Measurements from ENCODE around the gene EFHD2. TPM values are rescaled to one million over a fixed set of nuclear protein-coding genes. Genes with fewer than 3 reads are reported as not detected.

The EFHD2 gene
- total RNA-seq, 4 donors from 2014 or later: 88.0 to 188 (median 174) TPM

DNA sequence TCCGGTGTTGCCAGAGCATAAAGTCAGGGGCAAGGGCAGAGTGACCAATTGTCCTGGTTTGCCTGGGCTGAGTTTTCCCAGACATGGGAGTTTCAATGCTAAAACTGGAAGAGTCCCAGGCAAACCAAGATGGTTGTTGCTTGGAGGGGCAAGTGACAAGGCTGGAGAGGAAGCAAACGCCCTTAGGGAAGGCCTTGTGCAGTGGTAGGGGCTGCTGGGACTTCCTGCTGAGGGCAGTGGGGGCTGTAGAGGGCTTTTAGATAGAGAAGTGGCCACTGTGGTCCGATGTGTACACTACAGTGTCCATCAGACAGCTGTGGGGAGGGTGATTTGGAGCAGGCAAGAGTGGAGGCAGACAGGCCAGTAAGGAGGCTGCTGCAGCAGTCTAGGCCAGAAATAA, 39.9 kb downstream of the EFHD2 start:
- TF ChIP-seq POLR2A (IDR thresholded peaks at IDR 0.05) (no peak), EP300 (IDR thresholded peaks at IDR 0.05; ENCODE audit: low read depth) (no peak), POLR2AphosphoS5 (IDR thresholded peaks at IDR 0.05) (no peak)
- TF ChIP-seq, protein P1, sequence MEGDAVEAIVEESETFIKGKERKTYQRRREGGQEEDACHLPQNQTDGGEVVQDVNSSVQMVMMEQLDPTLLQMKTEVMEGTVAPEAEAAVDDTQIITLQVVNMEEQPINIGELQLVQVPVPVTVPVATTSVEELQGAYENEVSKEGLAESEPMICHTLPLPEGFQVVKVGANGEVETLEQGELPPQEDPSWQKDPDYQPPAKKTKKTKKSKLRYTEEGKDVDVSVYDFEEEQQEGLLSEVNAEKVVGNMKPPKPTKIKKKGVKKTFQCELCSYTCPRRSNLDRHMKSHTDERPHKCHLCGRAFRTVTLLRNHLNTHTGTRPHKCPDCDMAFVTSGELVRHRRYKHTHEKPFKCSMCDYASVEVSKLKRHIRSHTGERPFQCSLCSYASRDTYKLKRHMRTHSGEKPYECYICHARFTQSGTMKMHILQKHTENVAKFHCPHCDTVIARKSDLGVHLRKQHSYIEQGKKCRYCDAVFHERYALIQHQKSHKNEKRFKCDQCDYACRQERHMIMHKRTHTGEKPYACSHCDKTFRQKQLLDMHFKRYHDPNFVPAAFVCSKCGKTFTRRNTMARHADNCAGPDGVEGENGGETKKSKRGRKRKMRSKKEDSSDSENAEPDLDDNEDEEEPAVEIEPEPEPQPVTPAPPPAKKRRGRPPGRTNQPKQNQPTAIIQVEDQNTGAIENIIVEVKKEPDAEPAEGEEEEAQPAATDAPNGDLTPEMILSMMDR (IDR thresholded peaks at IDR 0.05): no peak
- 60 to 75% methylated on average over 1 to 3 of the region's 3 CpGs for WGBS, 2 donors (ENCODE audit: low coverage in 1 of 2)
- no peaks in the 10 kb centered on the region for H3K4me1 ChIP-seq
- no peaks in the 10 kb centered on the region for H3K36me3 ChIP-seq
- no peak overlapping the region for H3K4me3 ChIP-seq
- in situ Hi-C loops (cut with MboI; ENCODE audit: low pct_ligation_motif_present in 1 of 4, low pct_unique_long_range_greater_than_20kb in 1 of 4, low sequenced_read_pairs in 3 of 4) (loop anchor here in 3 of 4 donors (25.0 kb wide), 1 partner anchor 312 kb away; no protein-coding TSS in a partner anchor), intact Hi-C loops (cut with DNase I; ENCODE audit: low total_unique reads) (no loop called here)
- H3K27me3 ChIP-seq: peaks cover 4% of the 10 kb centered on the region
- H3K9me3 ChIP-seq: no peaks in the 10 kb centered on the region
- H3K27ac ChIP-seq: no peak overlapping the region
- DNase-seq: no peak

DNA sequence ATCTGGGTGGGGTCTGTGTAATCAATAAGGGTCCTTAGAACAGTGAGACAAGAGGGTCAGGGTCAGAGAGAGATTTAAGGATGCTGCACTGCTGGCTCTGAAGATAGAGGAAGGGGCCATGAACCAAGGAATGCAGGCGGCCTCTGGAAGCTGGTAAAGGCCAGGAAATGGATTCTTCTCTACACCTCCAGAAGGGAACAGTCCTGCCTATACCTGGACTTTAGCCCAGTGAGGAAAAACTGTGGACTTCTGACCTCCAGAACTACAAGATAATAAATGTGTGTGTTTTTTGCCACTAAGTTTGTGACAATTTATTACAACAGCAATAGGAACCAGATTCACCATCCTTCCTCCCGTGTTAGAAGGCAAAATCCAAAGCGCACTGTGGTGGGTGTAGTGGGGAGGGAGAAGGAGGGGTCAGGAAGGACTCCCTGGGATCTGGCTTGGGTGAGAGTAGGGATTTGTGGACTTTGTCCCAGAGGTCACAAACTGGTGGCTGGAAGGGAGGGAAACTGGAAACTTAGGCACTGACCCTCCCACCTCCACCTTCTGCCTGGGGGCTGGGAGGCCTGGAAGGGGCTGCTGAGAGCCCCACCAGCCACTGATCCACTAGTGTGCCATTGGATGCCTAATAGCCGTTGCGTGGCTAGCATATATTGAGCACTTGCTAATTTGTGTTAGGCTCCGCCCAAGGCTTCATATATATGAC, 41.5 kb downstream of the EFHD2 start:
- no peak overlapping the region for H3K27ac ChIP-seq
- no peaks in the 10 kb centered on the region for H3K9me3 ChIP-seq
- H3K4me3 ChIP-seq: no peak overlapping the region
- WGBS, 2 donors (ENCODE audit: low coverage in 1 of 2): 75 to 94% methylated on average over 2 to 6 of the region's 6 CpGs
- no peaks in the 10 kb centered on the region for H3K36me3 ChIP-seq
- intact Hi-C loops (cut with DNase I; ENCODE audit: low total_unique reads) (no loop called here), in situ Hi-C loops (cut with MboI; ENCODE audit: low pct_ligation_motif_present in 1 of 4, low pct_unique_long_range_greater_than_20kb in 1 of 4, low sequenced_read_pairs in 3 of 4) (no loop called here)
- no peaks in the 10 kb centered on the region for H3K4me1 ChIP-seq
- H3K27me3 ChIP-seq: peaks cover 4% of the 10 kb centered on the region
- no peak for DNase-seq
- TF ChIP-seq, protein P1 (IDR thresholded peaks at IDR 0.05): no peak
- TF ChIP-seq EP300 (IDR thresholded peaks at IDR 0.05; ENCODE audit: low read depth) (no peak), POLR2AphosphoS5 (IDR thresholded peaks at IDR 0.05) (no peak), POLR2A (IDR thresholded peaks at IDR 0.05) (no peak)

DNA sequence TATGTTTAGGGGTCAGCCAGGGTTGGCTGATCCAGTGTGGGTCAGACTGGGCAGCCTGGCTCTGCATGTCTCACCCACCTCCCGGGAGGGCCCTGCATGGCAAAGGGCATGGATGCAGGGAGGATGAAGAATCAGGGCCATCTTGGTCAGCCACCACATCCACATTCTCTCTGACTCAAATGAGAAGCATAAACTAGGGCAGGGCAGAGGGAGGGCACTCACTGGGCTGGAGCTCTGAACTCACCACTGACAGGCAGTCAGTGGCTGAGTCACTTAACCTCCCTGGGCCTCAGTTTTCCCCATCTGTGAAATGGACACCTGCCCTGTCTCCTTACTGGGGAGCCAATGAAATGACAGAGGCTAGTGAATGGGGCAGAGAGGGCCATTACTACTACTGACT, 42.5 kb downstream of the EFHD2 start:
- TF ChIP-seq POLR2A (IDR thresholded peaks at IDR 0.05) (no peak), POLR2AphosphoS5 (IDR thresholded peaks at IDR 0.05) (no peak), EP300 (IDR thresholded peaks at IDR 0.05; ENCODE audit: low read depth) (no peak)
- TF ChIP-seq, protein P1 (IDR thresholded peaks at IDR 0.05): no peak

DNA sequence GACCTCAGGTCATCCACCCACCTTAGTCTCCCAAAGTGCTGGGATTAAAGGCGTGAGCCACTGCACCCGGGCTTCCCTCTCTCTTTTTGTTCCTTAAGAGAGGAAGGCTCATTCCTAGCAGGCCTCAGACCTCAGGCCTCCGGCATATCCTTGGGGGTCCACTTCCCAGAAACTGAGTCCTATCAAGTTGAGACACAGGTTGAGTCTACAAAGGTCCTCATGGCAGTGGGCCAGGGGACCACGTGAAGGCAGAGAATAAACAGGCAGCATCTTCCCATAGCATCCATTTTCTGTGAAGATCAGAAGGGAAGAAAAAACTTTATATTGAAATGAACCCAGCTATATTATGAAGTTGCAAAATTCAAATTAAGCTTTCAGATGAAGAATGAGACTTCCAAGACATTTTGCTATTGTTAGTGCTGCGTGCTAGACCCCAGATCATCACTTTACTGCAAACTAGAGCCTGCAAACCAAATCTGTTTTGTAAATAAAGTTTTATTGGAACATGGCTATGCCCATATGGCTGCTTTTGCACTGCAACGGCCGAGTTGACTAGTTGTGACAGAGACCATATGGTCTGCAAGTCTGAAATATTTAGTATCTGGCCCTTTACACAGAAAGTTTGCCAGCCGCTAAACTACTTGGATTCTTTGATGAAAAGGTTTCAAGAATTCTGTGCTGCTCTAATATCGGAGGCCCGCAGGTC, 43.3 kb downstream of the EFHD2 start:
- in situ Hi-C loops (cut with MboI; ENCODE audit: low pct_ligation_motif_present in 1 of 4, low pct_unique_long_range_greater_than_20kb in 1 of 4, low sequenced_read_pairs in 3 of 4): no loop called here
- H3K9me3 ChIP-seq: no peaks in the 10 kb centered on the region
- TF ChIP-seq, protein P1 (IDR thresholded peaks at IDR 0.05): no peak
- no peak for TF ChIP-seq POLR2A (IDR thresholded peaks at IDR 0.05)
- no peak for TF ChIP-seq POLR2AphosphoS5 (IDR thresholded peaks at IDR 0.05)
- TF ChIP-seq EP300 (IDR thresholded peaks at IDR 0.05; ENCODE audit: low read depth): no peak
- no peak overlapping the region for H3K4me3 ChIP-seq
- no peak overlapping the region for H3K27ac ChIP-seq
- H3K27me3 ChIP-seq: no peaks in the 10 kb centered on the region
- no peaks in the 10 kb centered on the region for H3K4me1 ChIP-seq
- DNase-seq: no peak
- WGBS, 2 donors (ENCODE audit: low coverage in 1 of 2): 74 to 91% methylated on average over 4 to 10 of the region's 10 CpGs
- intact Hi-C loops (cut with DNase I; ENCODE audit: low total_unique reads): no loop called here
- no peaks in the 10 kb centered on the region for H3K36me3 ChIP-seq

More for the DNA sequence above, 42.5 kb downstream of the EFHD2 start:
- H3K27me3 ChIP-seq: no peaks in the 10 kb centered on the region
- H3K36me3 ChIP-seq: no peaks in the 10 kb centered on the region
- no peaks in the 10 kb centered on the region for H3K4me1 ChIP-seq
- H3K27ac ChIP-seq: no peak overlapping the region
- in situ Hi-C loops (cut with MboI; ENCODE audit: low pct_ligation_motif_present in 1 of 4, low pct_unique_long_range_greater_than_20kb in 1 of 4, low sequenced_read_pairs in 3 of 4): no loop called here
- no peak for DNase-seq
- H3K4me3 ChIP-seq: no peak overlapping the region
- WGBS, 2 donors (ENCODE audit: low coverage in 1 of 2): 60% methylated on average over 1 of the region's 1 CpG; no CpG with 5 or more reads in 1 of the 2 donors
- no peaks in the 10 kb centered on the region for H3K9me3 ChIP-seq
- intact Hi-C loops (cut with DNase I; ENCODE audit: low total_unique reads): no loop called here

Data from transverse colon (tissue), 4 donors.